H1 (cell line): ENCODE measurements around the gene CCNYL1. TPM values are rescaled to one million over a fixed set of nuclear protein-coding genes. Genes with fewer than 3 reads are reported as not detected.

ENCODE experiments used
- CTCF ChIA-PET: fragments of 300-600 bp; sonication (Branson Sonifier 250); formaldehyde crosslinking; loops from one replicate; lab custom pipeline; 2021; ENCODE audit not compliant: partially characterized antibody; lab: Charles Lee
- POLR2A ChIA-PET: fragments of 300-600 bp; sonication (Branson Sonifier 250); formaldehyde crosslinking; loops from one replicate; lab custom pipeline; 2021; ENCODE audit warnings: inconsistent platforms; ENCODE audit not compliant: partially characterized antibody; lab: Charles Lee
- DNase-seq, 2 experiments: peaks; one replicate each; pipeline versions ENCODE4 v3.0.0 to v3.0.0-alpha.2; 2010 to 2022; ENCODE audit warnings: low spot score in 2 of 2, low read depth in 1 of 2, mixed read lengths in 1 of 2
- FAIRE-seq: peaks from 2 replicates; lab custom pipeline; 2011; peaks lifted over from hg19 to GRCh38; lab: Jason Lieb, UNC
- H2AFZ ChIP-seq: 2 replicates; pipeline ENCODE4 v1.8.1; 2012; ENCODE audit warnings: low read length, inconsistent platforms
- H2AK5ac ChIP-seq: 2 replicates; pipeline ENCODE4 v1.6.1; 2013; ENCODE audit warnings: low read depth, low read length
- H2BK120ac ChIP-seq: replicated peaks from 2 replicates; pipeline ENCODE3; 2013; ENCODE audit warnings: low read depth, low read length, inconsistent platforms
- H2BK12ac ChIP-seq: 2 replicates; pipeline ENCODE4 v1.6.1; 2013; ENCODE audit warnings: low read depth, low read length
- H2BK15ac ChIP-seq: 2 replicates; pipeline ENCODE4 v1.6.1; 2013; ENCODE audit warnings: low read length
- H2BK20ac ChIP-seq: 2 replicates; pipeline ENCODE4 v1.6.1; 2013; ENCODE audit warnings: low read length
- H2BK5ac ChIP-seq: 2 replicates; pipeline ENCODE4 v1.6.1; 2013; ENCODE audit warnings: low read depth, low read length
- H3K14ac ChIP-seq: 2 replicates; pipeline ENCODE4 v1.6.1; 2013; ENCODE audit warnings: inconsistent platforms; ENCODE audit not compliant: insufficient read length
- H3K18ac ChIP-seq: 2 replicates; pipeline ENCODE4 v1.6.1; 2013; ENCODE audit warnings: low read length; ENCODE audit errors: extremely low read depth
- H3K23ac ChIP-seq: 2 replicates; pipeline ENCODE4 v1.6.1; 2013; ENCODE audit warnings: inconsistent platforms; ENCODE audit not compliant: insufficient read length
- H3K23me2 ChIP-seq: 2 replicates; pipeline ENCODE4 v1.6.1; 2013; ENCODE audit warnings: low read depth, low read length
- H3K27ac ChIP-seq: 2 replicates; pipeline ENCODE4 v1.6.1; 2011; ENCODE audit warnings: low read depth, low read length, inconsistent platforms
- H3K27me3 ChIP-seq, 4 experiments: replicated peaks in 1 of 4; 1 replicate in 1 of 4; 2 replicates in 3 of 4; pipeline versions ENCODE4 v1.6.1 to v1.8.1; 2011 to 2013; ENCODE audit warnings: low read length in 3 of 4, mild to moderate bottlenecking in 3 of 4, inconsistent platforms in 2 of 4, mixed read lengths in 2 of 4, moderate library complexity in 1 of 4; ENCODE audit not compliant: control insufficient read depth in 3 of 4, insufficient read depth in 3 of 4; ENCODE audit errors: extremely low read depth in 1 of 4
- H3K36me3 ChIP-seq, 4 experiments: 2 replicates each; pipeline versions ENCODE4 v1.6.1 to v1.8.1; 2011 to 2013; ENCODE audit warnings: mild to moderate bottlenecking in 4 of 4, low read length in 3 of 4, moderate library complexity in 2 of 4, control low read depth in 1 of 4, inconsistent platforms in 1 of 4; ENCODE audit not compliant: insufficient read depth in 4 of 4, control insufficient read depth in 2 of 4
- H3K4ac ChIP-seq: replicated peaks from 2 replicates; pipeline ENCODE3; 2013; ENCODE audit warnings: low read length, low read depth, mixed read lengths, inconsistent platforms; ENCODE audit not compliant: insufficient read length
- H3K4me1 ChIP-seq, 4 experiments: replicated peaks in 1 of 4; 1 replicate in 1 of 4; 2 replicates in 3 of 4; pipeline versions ENCODE4 v1.6.1 to v1.8.1; 2011 to 2013; ENCODE audit warnings: low read length in 3 of 4, inconsistent platforms in 2 of 4, mixed read lengths in 1 of 4; ENCODE audit not compliant: insufficient read depth in 4 of 4, control insufficient read depth in 3 of 4
- H3K4me2 ChIP-seq, 2 experiments: 2 replicates each; pipeline versions ENCODE4 v1.6.1 to v1.8.1; 2011 to 2013; ENCODE audit warnings: low read depth in 2 of 2, low read length in 2 of 2, control low read depth in 1 of 2, inconsistent platforms in 1 of 2, mild to moderate bottlenecking in 1 of 2; ENCODE audit not compliant: insufficient read depth in 1 of 2
- H3K4me3 ChIP-seq, 4 experiments: fragments of 200-600, 300-600 bp in 1 of 4; sonication (generic), shearing (Covaris generic), sonication (Bioruptor Twin) in 1 of 4; 2 replicates each; pipeline versions ENCODE4 v1.5.1 to v1.8.1; 2011 to 2016; ENCODE audit warnings: low read length in 4 of 4, low read depth in 3 of 4, control low read depth in 2 of 4, inconsistent platforms in 2 of 4, mild to moderate bottlenecking in 2 of 4, mixed read lengths in 1 of 4, moderate library complexity in 1 of 4; ENCODE audit not compliant: insufficient read depth in 2 of 4; ENCODE audit errors: extremely low read depth in 1 of 4
- H3K56ac ChIP-seq: replicated peaks from 2 replicates; pipeline ENCODE3; 2013; ENCODE audit warnings: low read depth, mild to moderate bottlenecking, mixed read lengths, low read length, inconsistent platforms; ENCODE audit not compliant: insufficient read length
- H3K79me1 ChIP-seq: 2 replicates; pipeline ENCODE4 v1.6.1; 2013; ENCODE audit warnings: low read depth, low read length, control low read depth
- H3K79me2 ChIP-seq, 2 experiments: 2 replicates each; pipeline versions ENCODE4 v1.6.1 to v1.8.1; 2012 to 2013; ENCODE audit warnings: low read length in 2 of 2, mild to moderate bottlenecking in 2 of 2, inconsistent platforms in 1 of 2; ENCODE audit not compliant: insufficient read depth in 2 of 2, control insufficient read depth in 1 of 2
- H3K9ac ChIP-seq, 4 experiments: replicated peaks in 1 of 4; 1 replicate in 1 of 4; 2 replicates in 3 of 4; pipeline versions ENCODE4 v1.6.1 to v1.8.1; 2011 to 2013; ENCODE audit warnings: low read depth in 3 of 4, low read length in 3 of 4, control low read depth in 2 of 4, mild to moderate bottlenecking in 2 of 4, moderate library complexity in 2 of 4, inconsistent platforms in 1 of 4; ENCODE audit errors: extremely low read depth in 1 of 4
- H3K9me3 ChIP-seq, 2 experiments: 2 replicates each; pipeline versions ENCODE4 v1.6.1 to v1.8.1; 2012 to 2013; ENCODE audit warnings: mild to moderate bottlenecking in 2 of 2, moderate library complexity in 2 of 2, control low read depth in 1 of 2, inconsistent platforms in 1 of 2, low read depth in 1 of 2, low read length in 1 of 2, mixed read lengths in 1 of 2; ENCODE audit not compliant: insufficient read depth in 2 of 2
- H4K20me1 ChIP-seq, 2 experiments: replicated peaks in 1 of 2; 2 replicates each; pipeline versions ENCODE3 to v1.8.1; 2011 to 2013; ENCODE audit warnings: inconsistent platforms in 2 of 2, low read length in 2 of 2, mild to moderate bottlenecking in 1 of 2; ENCODE audit not compliant: insufficient read depth in 2 of 2, control insufficient read depth in 1 of 2
- H4K5ac ChIP-seq: 2 replicates; pipeline ENCODE4 v1.6.1; 2013; ENCODE audit warnings: low read length, low read depth, mixed read lengths, inconsistent platforms; ENCODE audit not compliant: insufficient read length
- H4K8ac ChIP-seq: 2 replicates; pipeline ENCODE4 v1.8.0; 2013; ENCODE audit warnings: mild to moderate bottlenecking, moderate library complexity, low read length, inconsistent platforms; ENCODE audit not compliant: insufficient read depth; ENCODE audit errors: extremely low read depth
- H4K91ac ChIP-seq: replicated peaks from 2 replicates; pipeline ENCODE3; 2013; ENCODE audit warnings: low read length, mixed read lengths, inconsistent platforms; ENCODE audit not compliant: insufficient read length
- BACH1 ChIP-seq: IDR thresholded peaks from 2 replicates; pipeline ENCODE4 v1.6.1; 2012; ENCODE audit warnings: low read length, improper control_type of control experiment
- CREB1 ChIP-seq: IDR thresholded peaks from 2 replicates; pipeline ENCODE4 v1.6.1; 2012; ENCODE audit warnings: inconsistent platforms
- E2F6 ChIP-seq: IDR thresholded peaks from 2 replicates; pipeline ENCODE4 v1.6.1; 2012; ENCODE audit warnings: inconsistent platforms
- GABPA ChIP-seq: IDR thresholded peaks from 2 replicates; pipeline ENCODE4 v1.6.1; 2011; ENCODE audit warnings: mild to moderate bottlenecking, low read length, moderate library complexity, borderline replicate concordance; ENCODE audit not compliant: insufficient read depth
- HDAC2 ChIP-seq, 2 experiments: fragments of 300-600 bp in 1 of 2; sonication (generic) in 1 of 2; IDR thresholded peaks; 2 replicates each; pipeline ENCODE4 v1.6.1; 2011 to 2012; ENCODE audit warnings: low read depth in 2 of 2, low read length in 2 of 2, mild to moderate bottlenecking in 2 of 2, moderate library complexity in 2 of 2, borderline replicate concordance in 1 of 2, inconsistent platforms in 1 of 2
- MAFK ChIP-seq: IDR thresholded peaks from 2 replicates; pipeline ENCODE4 v1.6.1; 2012; ENCODE audit warnings: low read depth, mild to moderate bottlenecking, improper control_type of control experiment, low read length
- RXRA ChIP-seq: IDR thresholded peaks from 2 replicates; pipeline ENCODE4 v1.6.1; 2011; ENCODE audit warnings: low read depth, mild to moderate bottlenecking, low read length, moderate library complexity; ENCODE audit not compliant: insufficient read depth
- SAP30 ChIP-seq: fragments of 300-600 bp; sonication (generic); IDR thresholded peaks from 2 replicates; pipeline ENCODE4 v1.7.1; 2012; ENCODE audit warnings: low read length, moderate library complexity, mild to moderate bottlenecking, inconsistent platforms; ENCODE audit not compliant: insufficient read depth, insufficient replicate concordance
- SP2 ChIP-seq: IDR thresholded peaks from 2 replicates; pipeline ENCODE4 v1.6.1; 2012; ENCODE audit warnings: mild to moderate bottlenecking, low read length, inconsistent platforms
- TCF12 ChIP-seq: IDR thresholded peaks from 2 replicates; pipeline ENCODE4 v1.6.1; 2011; ENCODE audit warnings: low read depth, mild to moderate bottlenecking, low read length
- YY1 ChIP-seq: IDR thresholded peaks from 2 replicates; pipeline ENCODE4 v1.6.1; 2011; ENCODE audit warnings: low read depth, mild to moderate bottlenecking, low read length
- WGBS, 2 experiments: shearing (Covaris generic) in 1 of 2; methylation state at CpG; one replicate each; pipeline versions ENCODE4 v1.1.6 to v1.1.7; 2013 to 2015; ENCODE audit warnings: low lambda C conversion rate in 2 of 2, mixed read lengths in 2 of 2, inconsistent platforms in 1 of 2, low coverage in 1 of 2, missing lambda C conversion rate in 1 of 2; ENCODE audit not compliant: insufficient replicate concordance in 2 of 2, insufficient coverage in 1 of 2, insufficient read length in 1 of 2; ENCODE audit errors: extremely low coverage in 1 of 2, missing lambda C conversion rate in 1 of 2; 5-methylcytosine and 5-hydroxymethylcytosine counted together
- polyA plus RNA-seq, 7 experiments: library from polyadenylated mRNA; depleted of rRNA in 3 of 7; stranded (reverse) in 5 of 7; unstranded in 2 of 7; fragments of >200 nt in 5 of 7; fragments of 200-250 nt in 2 of 7; gene quantifications; 1 replicate in 5 of 7; 2 replicates in 1 of 7; 4 replicates in 1 of 7; pipeline versions ENCODE4 v1.2.1 to v1.2.3, GENCODE V29; 2011 to 2013; ENCODE audit warnings: missing spikeins in 2 of 7, mixed read lengths in 2 of 7
- total RNA-seq: library from RNA; stranded (reverse); fragmentation: NEBNext Ultra II Directional; extraction: Animal tissue kit (Norgen Biotek cat#: 25700); gene quantifications from 2 replicates; pipeline ENCODE4 v1.2.1, GENCODE V29; 2021

Gene CCNYL1
- total and polyA plus RNA-seq, 2 of the 8 experiments (the other 6 are each of a cell fraction or from before 2014, with no cell fraction given) = 13.3 to 35.4 TPM

- Histone ChIP-seq H3K27ac (no peak overlapping the region), H3K23me2 (no peaks in the 10 kb centered on the region), H4K8ac (no peak overlapping the region), H3K79me1 (no peaks in the 10 kb centered on the region), H3K4me3 (no peak overlapping the region), H3K9ac (no peak overlapping the region), H3K79me2 (no peaks in the 10 kb centered on the region), H4K5ac (no peak overlapping the region), H3K14ac (no peak overlapping the region), H2BK5ac (no peak overlapping the region), H3K4ac (no peak overlapping the region), H2BK20ac (no peak overlapping the region), H2AFZ (0 out of 2 replicates have a peak overlapping the region, but pooled peaks have one; percentile 7), H3K4me2 (no peak overlapping the region), H3K56ac (no peak overlapping the region), H3K27me3 (no peaks in the 10 kb centered on the region), H3K4me1 (peaks cover 0 to 2% (median 0%) of the 10 kb centered on the region in 4 experiments; a peak in 3 of 7 replicates), H2BK12ac (0 out of 2 replicates have a peak overlapping the region, but pooled peaks have one; percentile 39), H4K91ac (no peak overlapping the region), H2BK15ac (peak overlapping the region; percentile 40; the same call in 1 of the 2 replicates), H2BK120ac (no peak overlapping the region), H2AK5ac (0 out of 2 replicates have a peak overlapping the region, but pooled peaks have one; percentile 39), H3K36me3 (no peaks in the 10 kb centered on the region), H3K9me3 (no peaks in the 10 kb centered on the region), H4K20me1 (no peaks in the 10 kb centered on the region), H3K23ac (no peak overlapping the region), H3K18ac (peak overlapping the region; percentile 24)
- DNase-seq (no peak), FAIRE-seq (no peak)
- CTCF ChIA-PET = interaction anchor here (0.6 to 4.6 kb wide), 11 partner anchors 9 to 258 kb away, joined by 3 to 20 read pairs (median 3); no protein-coding TSS in a partner anchor
- WGBS, 2 experiments = 92% methylated on average over 10 of the region's 10 CpGs; no CpG with 5 or more reads in 1 of the 2 experiments
- TF ChIP-seq BACH1 (no peak), MAFK (no peak), CREB1 (no peak), E2F6 (no peak), TCF12 (no peak), YY1 (no peak), HDAC2 (IDR thresholded peaks at IDR 0.05; ENCODE audit: borderline replicate concordance in 1 of 2, low read depth in 2 of 2, low read length in 2 of 2) (no peak), SAP30 (no peak), GABPA (no peak), SP2 (no peak), RXRA (no peak)
- POLR2A ChIA-PET = interaction anchor here (0.6 to 1.4 kb wide), 3 partner anchors 7 to 14 kb away, joined by 3 to 4 read pairs (median 3); no protein-coding TSS in a partner anchor
Measured at GRCh38 chr2:207782238-207783030, 71.0 kb downstream of the CCNYL1 start.
